C4-2B (cell line): ENCODE results near the gene FAM83E.

Experiments used
- H3K27ac ChIP-seq: fragments of 450-650 bp; 2 replicates; pipeline ENCODE4 v1.5.1; 2017
- ZFX ChIP-seq: fragments of 450-650 bp; IDR thresholded peaks from 2 replicates; pipeline ENCODE4 v1.6.1; 2017
- TF ChIP-seq, protein P1 (sequence below): fragments of 450-650 bp; conservative IDR thresholded peaks from 2 replicates; pipeline ENCODE4 v1.5.1; 2017; ENCODE audit warnings: mild to moderate bottlenecking

FAM83E gene

DNA sequence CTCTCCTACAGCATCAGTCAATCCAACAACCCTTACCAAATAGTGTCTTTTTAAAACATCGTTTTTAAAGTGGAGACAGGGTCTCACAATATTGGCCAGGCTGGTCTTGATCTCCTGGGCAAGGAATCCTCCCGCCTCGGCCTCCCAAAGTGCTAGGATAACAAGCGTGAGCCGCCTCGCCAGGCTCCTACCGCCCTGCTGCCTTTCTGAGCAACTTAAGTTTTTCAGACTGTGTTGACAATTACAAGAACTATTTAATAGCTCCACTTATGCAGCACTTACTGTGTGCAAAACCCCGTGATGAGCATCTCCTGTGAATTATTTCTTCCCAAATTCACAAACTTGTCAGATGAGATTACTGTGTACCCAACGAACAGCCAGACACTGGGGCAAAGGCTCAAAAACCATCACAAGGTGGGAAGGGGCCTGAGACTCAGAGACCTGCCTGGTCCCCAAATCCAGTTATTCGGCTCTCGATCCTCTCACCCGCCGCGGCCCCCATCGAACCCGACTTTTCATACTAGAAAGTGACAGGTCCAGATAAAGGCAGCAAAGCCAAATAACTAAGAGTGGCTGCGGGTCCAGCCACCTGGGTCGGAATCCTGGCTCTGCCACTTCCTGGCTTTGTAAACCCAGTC lies 3.5 kb upstream of the FAM83E start:
- TF ChIP-seq, protein P1, sequence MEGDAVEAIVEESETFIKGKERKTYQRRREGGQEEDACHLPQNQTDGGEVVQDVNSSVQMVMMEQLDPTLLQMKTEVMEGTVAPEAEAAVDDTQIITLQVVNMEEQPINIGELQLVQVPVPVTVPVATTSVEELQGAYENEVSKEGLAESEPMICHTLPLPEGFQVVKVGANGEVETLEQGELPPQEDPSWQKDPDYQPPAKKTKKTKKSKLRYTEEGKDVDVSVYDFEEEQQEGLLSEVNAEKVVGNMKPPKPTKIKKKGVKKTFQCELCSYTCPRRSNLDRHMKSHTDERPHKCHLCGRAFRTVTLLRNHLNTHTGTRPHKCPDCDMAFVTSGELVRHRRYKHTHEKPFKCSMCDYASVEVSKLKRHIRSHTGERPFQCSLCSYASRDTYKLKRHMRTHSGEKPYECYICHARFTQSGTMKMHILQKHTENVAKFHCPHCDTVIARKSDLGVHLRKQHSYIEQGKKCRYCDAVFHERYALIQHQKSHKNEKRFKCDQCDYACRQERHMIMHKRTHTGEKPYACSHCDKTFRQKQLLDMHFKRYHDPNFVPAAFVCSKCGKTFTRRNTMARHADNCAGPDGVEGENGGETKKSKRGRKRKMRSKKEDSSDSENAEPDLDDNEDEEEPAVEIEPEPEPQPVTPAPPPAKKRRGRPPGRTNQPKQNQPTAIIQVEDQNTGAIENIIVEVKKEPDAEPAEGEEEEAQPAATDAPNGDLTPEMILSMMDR = no peak
- no peak for TF ChIP-seq ZFX
- peak overlapping the region; percentile 96 for H3K27ac ChIP-seq

DNA sequence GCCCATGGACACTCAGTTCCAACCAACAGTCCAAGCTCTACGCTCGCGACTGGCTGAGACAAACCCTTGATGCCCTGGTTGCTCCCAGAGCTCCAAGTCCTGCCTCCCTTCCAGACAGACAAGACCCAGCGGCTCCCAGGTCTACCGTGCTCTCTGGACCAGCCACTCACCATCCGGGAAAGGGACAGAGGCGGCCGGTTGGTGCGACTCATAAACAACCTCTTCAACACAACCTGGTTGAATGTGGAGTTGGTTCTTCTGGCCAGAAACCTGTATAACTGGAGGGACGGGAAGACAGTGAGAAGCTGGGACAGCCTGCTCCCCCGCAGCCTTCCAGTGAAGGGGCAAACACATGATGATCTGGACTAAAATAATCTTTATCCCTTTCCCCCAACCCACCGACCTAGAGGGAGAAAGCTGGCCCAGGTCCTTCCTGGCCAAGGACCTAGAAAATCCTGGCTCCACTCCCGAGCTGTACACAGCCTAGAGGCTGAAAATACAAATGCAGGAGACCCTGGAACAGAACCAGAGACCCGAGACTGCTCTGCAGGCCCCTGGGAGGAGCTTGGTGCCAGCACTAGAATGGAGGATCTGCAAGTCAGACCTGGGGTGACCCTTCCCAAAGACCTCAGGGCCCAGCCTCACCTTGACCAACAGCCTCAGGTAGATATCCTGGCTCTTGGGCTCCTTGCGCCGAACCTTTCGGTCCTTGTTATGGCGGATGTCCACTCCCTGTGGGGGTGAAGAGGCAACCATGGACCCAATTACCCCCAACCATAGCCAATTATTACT lies 2.5 kb upstream of the FAM83E start:
- TF ChIP-seq ZFX = no peak
- TF ChIP-seq, protein P1 = no peak; the same call in 1 of the 2 replicates
- peak overlapping the region; percentile 96 for H3K27ac ChIP-seq

DNA sequence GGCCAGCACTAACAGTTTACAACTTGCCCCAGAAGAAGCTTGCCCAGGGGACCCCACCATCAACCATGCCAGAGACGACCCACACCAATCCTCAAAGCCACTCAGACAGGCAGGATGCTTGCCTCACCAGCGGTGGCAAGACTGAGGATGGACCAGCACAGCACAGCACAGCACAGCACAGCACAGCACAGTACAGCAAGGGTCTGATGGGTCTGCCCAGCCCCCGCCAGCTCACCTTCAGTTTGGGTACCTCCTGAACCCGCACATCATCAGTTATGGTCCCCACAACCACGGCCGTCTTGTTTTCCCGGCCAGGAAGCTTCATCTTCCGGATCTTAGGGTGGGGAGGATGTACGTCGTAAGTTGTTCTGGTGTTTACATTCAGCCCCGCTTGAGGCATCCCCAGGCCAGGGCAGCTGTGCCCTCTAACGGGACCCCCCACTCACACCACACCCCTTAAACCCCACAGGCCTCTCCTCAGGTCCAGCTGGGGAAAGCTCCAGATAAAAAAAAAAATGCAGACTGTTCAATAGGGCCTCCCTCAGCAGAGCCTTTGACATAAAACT lies 1.7 kb upstream of the FAM83E start:
- H3K27ac ChIP-seq = peak overlapping the region; percentile 96; the same call in 1 of the 2 replicates
- no peak for TF ChIP-seq ZFX
- TF ChIP-seq, protein P1 = no peak

DNA sequence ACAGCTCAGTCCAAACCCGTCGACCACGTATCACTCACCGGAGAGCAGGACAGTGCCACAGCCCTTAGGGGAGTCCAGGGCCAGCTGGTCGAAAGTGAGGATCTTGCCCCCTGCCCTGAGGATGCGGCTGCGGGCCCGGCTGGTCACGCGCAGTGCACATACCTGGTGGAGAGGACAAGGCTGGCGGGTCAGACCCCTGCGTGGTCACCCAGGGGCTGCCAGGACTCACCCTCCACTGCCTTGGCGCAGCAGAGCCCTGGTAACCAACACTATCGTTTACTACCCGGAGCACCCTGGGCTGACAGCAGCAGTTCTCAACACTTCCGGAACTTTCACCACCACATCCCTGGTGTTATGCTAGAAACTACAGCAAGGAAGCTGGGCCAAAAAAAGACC lies 1.2 kb upstream of the FAM83E start:
- H3K27ac ChIP-seq = peak overlapping the region; percentile 8; the same call in 1 of the 2 replicates
- TF ChIP-seq, protein P1 = no peak
- no peak for TF ChIP-seq ZFX

DNA sequence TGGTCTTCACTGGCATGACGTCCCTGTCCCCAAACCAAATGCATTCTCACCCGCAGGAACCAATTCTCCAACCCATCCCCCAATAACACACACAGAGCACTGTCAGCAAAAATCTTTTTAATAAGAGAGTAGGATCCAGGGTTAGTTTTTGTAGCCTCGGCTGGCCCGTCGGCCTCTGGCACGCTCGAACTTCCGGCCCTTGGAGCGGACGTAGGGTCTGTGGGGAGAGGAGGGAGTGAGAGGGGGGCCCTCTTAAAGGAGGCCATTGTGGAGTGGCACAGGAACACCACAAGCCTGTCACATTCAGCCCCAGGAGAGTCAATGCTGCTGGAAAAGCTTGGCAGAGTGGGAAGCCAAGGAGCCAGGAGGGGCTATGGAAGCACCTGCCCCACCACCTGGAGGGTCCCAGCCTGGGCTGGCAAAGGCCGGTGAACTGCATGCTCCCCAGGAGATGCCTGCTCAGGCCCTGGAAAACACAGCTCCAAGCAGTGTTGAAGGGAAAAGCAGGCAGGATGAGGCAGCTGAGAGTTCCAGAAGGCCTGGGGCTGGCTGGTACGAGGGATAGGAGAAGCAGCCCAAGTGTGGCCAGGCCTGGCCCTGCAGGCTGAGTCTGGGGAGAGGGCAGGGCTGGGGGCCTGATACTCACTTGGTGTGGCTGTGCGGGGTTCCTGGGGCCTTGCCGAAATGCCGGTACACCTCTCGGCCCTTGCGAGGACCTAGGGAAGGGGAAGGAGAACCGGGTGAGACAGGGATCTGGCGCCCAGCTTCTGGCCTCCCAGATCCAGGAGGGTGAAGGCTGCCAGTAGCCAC lies 560 bp upstream of the FAM83E start:
- no peak for TF ChIP-seq ZFX
- TF ChIP-seq, protein P1 = no peak

DNA sequence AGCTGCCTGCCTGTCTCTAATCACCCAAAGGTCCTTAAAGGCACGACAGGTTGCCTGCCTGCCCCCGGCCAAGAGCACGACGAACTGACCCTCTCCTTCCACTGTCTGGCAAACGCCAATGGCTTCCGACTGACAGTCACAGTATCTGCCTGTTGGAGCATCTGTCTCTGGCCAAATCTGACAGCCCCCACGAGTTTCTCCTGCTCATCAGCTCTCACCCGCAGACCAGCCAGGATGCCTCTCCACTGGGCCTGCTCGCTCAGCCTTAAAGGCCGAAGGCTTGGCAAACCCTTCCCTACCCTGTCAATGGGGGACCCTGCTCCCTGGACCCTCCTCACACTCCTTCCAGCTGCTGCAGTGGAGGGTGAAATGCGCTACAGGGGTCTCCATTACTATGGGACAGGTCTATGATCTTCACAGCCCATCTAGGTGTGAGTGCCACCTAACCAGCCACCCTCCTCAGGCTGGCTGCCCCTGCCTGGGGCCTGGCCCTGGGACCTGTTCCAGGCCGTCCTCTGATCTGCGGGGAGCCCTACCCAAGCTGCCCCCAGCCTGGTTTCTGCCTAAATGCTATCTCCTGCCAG lies 932 bp downstream of the FAM83E start:
- peak overlapping the region; percentile 3; the same call in 1 of the 2 replicates for H3K27ac ChIP-seq
- TF ChIP-seq ZFX = no peak
- TF ChIP-seq, protein P1 = no peak

More for the DNA sequence above, 560 bp upstream of the FAM83E start:
- peak overlapping the region; percentile 8; the same call in 1 of the 2 replicates for H3K27ac ChIP-seq
